SK-N-SH (cell line): ENCODE results near the gene LCN6. TPM values are rescaled to one million over a fixed set of nuclear protein-coding genes. Genes with fewer than 3 reads are reported as not detected.

ENCODE experiments used
- CTCF ChIA-PET: fragments of 300-600, 350-600 bp; formaldehyde crosslinking; extraction: SDS; loops from one replicate; lab custom pipeline; 2021; lab: Yijun Ruan, JAX
- POLR2A ChIA-PET: fragments of 350-600 bp; sonication (Branson Sonifier 250); formaldehyde crosslinking; extraction: SDS; loops from one replicate; lab custom pipeline; 2020; ENCODE audit warnings: antibody characterized with exemption, inconsistent platforms; lab: Yijun Ruan, JAX
- DNase-seq: peaks from one replicate; pipeline ENCODE4 v3.0.0; 2012
- H2AFZ ChIP-seq: fragments of 200-600 bp; sonication (generic); 2 replicates; pipeline ENCODE4 v1.8.1; 2016; ENCODE audit warnings: antibody characterized with exemption, mild to moderate bottlenecking, low read depth
- H3F3A ChIP-seq: fragments of 200-600 bp; sonication (generic); replicated peaks from 2 replicates; pipeline ENCODE3; 2016; ENCODE audit warnings: antibody characterized with exemption, mild to moderate bottlenecking; ENCODE audit not compliant: insufficient read depth
- H3K27ac ChIP-seq, 2 experiments: fragments of 200-500 bp in 1 of 2; fragments of 200-600 bp in 1 of 2; sonication (Bioruptor generic) in 1 of 2; sonication (generic), shearing (Covaris generic) in 1 of 2; 2 replicates each; pipeline versions ENCODE4 v1.5.1 to v1.6.1; 2014 to 2016; ENCODE audit warnings: low read depth in 2 of 2, inconsistent platforms in 1 of 2, low read length in 1 of 2, mild to moderate bottlenecking in 1 of 2, mixed read lengths in 1 of 2
- H3K27me3 ChIP-seq: fragments of 200-600 bp; sonication (generic), shearing (Covaris generic); 2 replicates; pipeline ENCODE4 v1.6.1; 2016; ENCODE audit warnings: mixed run types; ENCODE audit not compliant: insufficient read depth
- H3K36me3 ChIP-seq, 2 experiments: fragments of 200-500 bp in 1 of 2; fragments of 200-600 bp in 1 of 2; sonication (Bioruptor generic) in 1 of 2; sonication (generic) in 1 of 2; replicated peaks in 1 of 2; 2 replicates each; pipeline versions ENCODE3 to v1.5.1; 2014 to 2016; ENCODE audit warnings: low read length in 1 of 2, mild to moderate bottlenecking in 1 of 2; ENCODE audit not compliant: insufficient read depth in 2 of 2, control insufficient read depth in 1 of 2
- H3K4me1 ChIP-seq, 2 experiments: fragments of 200-500 bp in 1 of 2; fragments of 200-600 bp in 1 of 2; sonication (Bioruptor generic) in 1 of 2; sonication (generic), shearing (Covaris generic) in 1 of 2; 2 replicates each; pipeline versions ENCODE4 v1.5.1 to v1.6.1; 2014 to 2016; ENCODE audit warnings: low read depth in 1 of 2, low read length in 1 of 2, mixed run types in 1 of 2; ENCODE audit not compliant: insufficient read depth in 2 of 2, control insufficient read depth in 1 of 2
- H3K4me2 ChIP-seq: fragments of 200-600 bp; sonication (generic), shearing (Covaris generic); 2 replicates; pipeline ENCODE4 v1.6.1; 2017; ENCODE audit warnings: mixed run types
- H3K4me3 ChIP-seq, 2 experiments: fragments of 200-500 bp in 1 of 2; fragments of 200-600 bp in 1 of 2; sonication (Bioruptor generic) in 1 of 2; sonication (generic), shearing (Covaris generic) in 1 of 2; 2 replicates each; pipeline versions ENCODE4 v1.5.1 to v1.8.1; 2014 to 2016; ENCODE audit warnings: low read depth in 2 of 2, inconsistent platforms in 1 of 2, low read length in 1 of 2, mild to moderate bottlenecking in 1 of 2, mixed read lengths in 1 of 2, moderate library complexity in 1 of 2
- H3K79me2 ChIP-seq: fragments of 200-600 bp; sonication (generic); 2 replicates; pipeline ENCODE4 v1.8.1; 2017; ENCODE audit warnings: mild to moderate bottlenecking; ENCODE audit not compliant: insufficient read depth
- H3K9ac ChIP-seq: fragments of 200-600 bp; sonication (generic); 2 replicates; pipeline ENCODE4 v1.6.1; 2017; ENCODE audit warnings: mixed run types
- H3K9me2 ChIP-seq: fragments of 200-600 bp; sonication (generic); 2 replicates; pipeline ENCODE4 v1.6.1; 2017; ENCODE audit warnings: mixed run types
- H3K9me3 ChIP-seq: fragments of 200-600 bp; sonication (generic); 2 replicates; pipeline ENCODE4 v1.6.1; 2017; ENCODE audit warnings: mixed run types, mild to moderate bottlenecking, moderate library complexity
- H4K20me1 ChIP-seq: fragments of 200-600 bp; sonication (generic); 2 replicates; pipeline ENCODE4 v1.6.1; 2017; ENCODE audit warnings: mild to moderate bottlenecking, mixed run types; ENCODE audit not compliant: insufficient read depth
- ELF1 ChIP-seq: IDR thresholded peaks from 2 replicates; pipeline ENCODE4 v1.4.0; 2012
- EP300 ChIP-seq, 2 experiments: IDR thresholded peaks; 2 replicates each; pipeline versions ENCODE4 v1.4.0 to v1.6.1; 2012; ENCODE audit warnings: borderline replicate concordance in 1 of 2, low read depth in 1 of 2, low read length in 1 of 2
- FOXJ3 ChIP-seq: sonication (generic); formaldehyde crosslinking; IDR thresholded peaks from 2 replicates; pipeline ENCODE4 v1.5.1; 2020; ENCODE audit warnings: mild to moderate bottlenecking, missing genetic modification reagents
- GABPA ChIP-seq: IDR thresholded peaks from 2 replicates; pipeline ENCODE4 v1.4.0; 2012; ENCODE audit warnings: low read depth, mild to moderate bottlenecking
- GATA2 ChIP-seq: sonication (generic); formaldehyde crosslinking; IDR thresholded peaks from 2 replicates; pipeline ENCODE4 v1.5.0; 2020; ENCODE audit warnings: mild to moderate bottlenecking, missing genetic modification reagents
- MAX ChIP-seq: IDR thresholded peaks from 2 replicates; pipeline ENCODE4 v1.4.0; 2012; ENCODE audit warnings: low read depth
- MEF2A ChIP-seq: IDR thresholded peaks from 2 replicates; pipeline ENCODE4 v1.4.0; 2012; ENCODE audit warnings: low read depth, borderline replicate concordance
- NFIC ChIP-seq: IDR thresholded peaks from 2 replicates; pipeline ENCODE4 v1.4.0; 2012; ENCODE audit warnings: borderline replicate concordance
- NRF1 ChIP-seq: IDR thresholded peaks from 2 replicates; pipeline ENCODE4 v1.6.1; 2012; ENCODE audit warnings: low read depth, mild to moderate bottlenecking, low read length
- PBX3 ChIP-seq: IDR thresholded peaks from 2 replicates; pipeline ENCODE4; 2012
- RFX5 ChIP-seq: IDR thresholded peaks from 2 replicates; pipeline ENCODE4 v1.6.1; 2012; ENCODE audit warnings: mild to moderate bottlenecking, improper control_type of control experiment, low read length
- TEAD4 ChIP-seq: IDR thresholded peaks from 2 replicates; pipeline ENCODE4 v1.4.0; 2012; ENCODE audit warnings: mild to moderate bottlenecking, borderline replicate concordance; ENCODE audit not compliant: insufficient read depth
- YY1 ChIP-seq: IDR thresholded peaks from 2 replicates; pipeline ENCODE4 v1.4.0; 2012; ENCODE audit warnings: low read depth, mild to moderate bottlenecking
- WGBS: methylation state at CpG from one replicate; pipeline ENCODE4 v1.1.6; 2017; ENCODE audit warnings: low lambda C conversion rate; 5-methylcytosine and 5-hydroxymethylcytosine counted together
- polyA plus RNA-seq, 3 experiments: library from polyadenylated mRNA; depleted of rRNA; stranded (reverse); fragments of >200 nt; gene quantifications; 2 replicates each; pipeline ENCODE4 v1.2.3, GENCODE V29; 2012

The LCN6 gene
- polyA plus RNA-seq, 1 of the 3 experiments (the other 2 are of a cell fraction): not detected

DNA sequence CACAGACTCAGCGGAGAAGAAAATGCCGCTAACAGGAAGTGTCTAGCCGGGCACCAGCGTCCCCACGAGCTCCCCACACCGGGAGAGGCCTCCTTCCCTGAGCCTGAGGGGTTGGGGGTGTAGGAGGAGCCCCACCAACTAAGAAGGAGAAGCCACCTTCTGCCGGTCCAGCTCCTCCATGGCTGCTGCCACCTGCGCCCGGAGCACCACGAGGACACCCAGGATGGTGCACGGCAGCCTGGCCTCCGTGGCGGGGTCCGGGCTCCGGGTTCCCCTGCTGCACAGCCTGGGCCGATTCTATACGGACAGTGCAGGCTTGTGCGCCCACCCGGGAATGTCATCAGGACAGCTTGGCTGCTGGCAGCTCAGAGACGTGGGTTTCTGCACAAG lies 9.4 kb upstream of the LCN6 start:
- no peaks in the 10 kb centered on the region for H3K79me2 ChIP-seq
- peaks cover under 1% of the 10 kb centered on the region for H3F3A ChIP-seq
- POLR2A ChIA-PET: interaction anchor here (1.2 kb wide), 1 partner anchor 29 kb away, joined by 6 read pairs; no protein-coding TSS in a partner anchor
- TF ChIP-seq GATA2 (CRISPR knock-in tag) (no peak), FOXJ3 (CRISPR knock-in tag) (no peak), GABPA (no peak), RFX5 (no peak), MAX (no peak)
- TF ChIP-seq, all 33 proteins: peak for 0
- Histone ChIP-seq H3K4me1 (peaks cover 0 to 8% of the 10 kb centered on the region in 2 experiments; a peak in 1 of 4 replicates), H3K9me2 (no peaks in the 10 kb centered on the region), H2AFZ (no peak overlapping the region), H3K9ac (no peak overlapping the region), H3K4me3 (no peak overlapping the region), H3K4me2 (no peak overlapping the region), H3K36me3 (no peaks in the 10 kb centered on the region), H3K9me3 (no peaks in the 10 kb centered on the region), H3K27me3 (no peaks in the 10 kb centered on the region), H3K27ac (no peak overlapping the region; a peak in 1 of 4 replicates), H4K20me1 (no peaks in the 10 kb centered on the region)
- CTCF ChIA-PET: interaction anchor here (0.5 to 4.8 kb wide), 29 partner anchors 9 to 275 kb away, joined by 3 to 53 read pairs (median 5); partner anchors contain the start of genes AJM1, DIPK1B, FBXW5 and FUT7
- DNase-seq: no peak
- 88% methylated on average over 7 of the region's 20 CpGs for WGBS

DNA sequence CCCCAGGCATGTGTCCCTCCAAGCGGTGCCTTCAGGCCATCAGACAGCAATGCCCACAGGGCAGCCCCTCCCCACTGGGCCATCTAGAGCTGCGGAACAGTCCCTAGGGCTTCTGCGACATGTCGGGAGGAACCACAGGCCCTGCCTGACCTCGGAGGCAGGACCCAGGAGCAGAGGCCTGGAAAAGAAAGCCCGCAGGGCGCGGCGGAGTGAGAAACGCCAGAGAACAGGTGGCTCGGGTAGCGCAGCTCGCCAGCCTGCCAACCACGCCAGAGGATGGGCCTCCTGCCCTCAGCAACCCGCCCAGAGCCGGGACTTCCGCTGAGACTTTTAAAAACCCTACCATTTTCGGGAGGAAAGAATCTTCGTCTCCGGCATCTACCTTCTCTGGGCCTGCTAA lies 9.0 kb upstream of the LCN6 start:
- Histone ChIP-seq H3K27ac (no peak overlapping the region), H3F3A (peaks cover 3% of the 10 kb centered on the region), H3K9me2 (no peaks in the 10 kb centered on the region), H3K4me1 (peaks cover 0 to 8% of the 10 kb centered on the region in 2 experiments; a peak in 1 of 4 replicates), H3K9me3 (no peaks in the 10 kb centered on the region), H3K27me3 (no peaks in the 10 kb centered on the region), H3K79me2 (no peaks in the 10 kb centered on the region), H3K36me3 (no peaks in the 10 kb centered on the region), H4K20me1 (no peaks in the 10 kb centered on the region), H3K4me2 (no peak overlapping the region), H2AFZ (no peak overlapping the region), H3K9ac (no peak overlapping the region), H3K4me3 (no peak overlapping the region)
- TF ChIP-seq TEAD4 (no peak), MEF2A (no peak), NFIC (no peak), FOXJ3 (CRISPR knock-in tag) (no peak), PBX3 (no peak), EP300 (IDR thresholded peaks at IDR 0.05; ENCODE audit: borderline replicate concordance in 1 of 2, low read depth in 1 of 2, low read length in 1 of 2) (no peak), NRF1 (no peak), ELF1 (no peak), YY1 (no peak)
- POLR2A ChIA-PET: no interaction called here
- CTCF ChIA-PET: interaction anchor here (0.9 to 4.8 kb wide), 15 partner anchors 11 to 219 kb away, joined by 3 to 53 read pairs (median 7); partner anchors contain the start of genes AJM1 and DIPK1B
- DNase-seq: no peak
- 84% methylated on average over 16 of the region's 20 CpGs for WGBS
